Suprapubic skin (tissue), 4 donors: ENCODE measurements around the gene WDR90. TPM values are rescaled to one million over a fixed set of nuclear protein-coding genes. Genes with fewer than 3 reads are reported as not detected.

ENCODE experiments used
- DNase-seq, 2 donors: peaks; one replicate each; pipeline ENCODE4 v3.0.0-alpha.2; 2019; ENCODE audit warnings: low spot score in 2 of 2
- H3K27ac ChIP-seq: fragments of 200-600 bp; sonication (generic); one replicate; pipeline ENCODE4 v1.5.1; 2019
- H3K27me3 ChIP-seq: fragments of 200-600 bp; sonication (generic); one replicate; pipeline ENCODE4 v1.5.1; 2019
- H3K36me3 ChIP-seq: fragments of 200-600 bp; sonication (generic); one replicate; pipeline ENCODE4 v1.5.1; 2019
- H3K4me1 ChIP-seq: fragments of 200-600 bp; sonication (generic); one replicate; pipeline ENCODE4 v1.5.1; 2019
- H3K4me3 ChIP-seq: fragments of 200-600 bp; sonication (generic); one replicate; pipeline ENCODE4 v1.5.1; 2019; ENCODE audit warnings: mild to moderate bottlenecking
- H3K9me3 ChIP-seq: fragments of 200-600 bp; sonication (generic); one replicate; pipeline ENCODE4 v1.5.1; 2019
- CTCF ChIP-seq, 2 donors: fragments of 200-600 bp in 1 of 2; fragments of 450-650 bp in 1 of 2; sonication (generic) in 1 of 2; IDR thresholded peaks; one replicate each; pipeline ENCODE4 v1.5.1; 2016 to 2019; ENCODE audit warnings: antibody characterized with exemption in 2 of 2, mild to moderate bottlenecking in 1 of 2, moderate library complexity in 1 of 2
- EP300 ChIP-seq: sonication (generic); formaldehyde crosslinking; IDR thresholded peaks from one replicate; pipeline ENCODE4 v1.6.1; 2017; ENCODE audit warnings: antibody characterized with exemption
- POLR2A ChIP-seq, 2 donors: fragments of 450-650 bp; IDR thresholded peaks; one replicate each; pipeline ENCODE4 v1.6.1; 2017; ENCODE audit warnings: antibody characterized with exemption in 2 of 2, mild to moderate bottlenecking in 2 of 2, moderate library complexity in 2 of 2
- POLR2AphosphoS5 ChIP-seq, 3 donors: sonication (generic); formaldehyde crosslinking; IDR thresholded peaks; one replicate each; pipeline ENCODE4 v1.6.1; 2017; ENCODE audit warnings: antibody characterized with exemption in 3 of 3
- WGBS: methylation state at CpG from one replicate; pipeline ENCODE4 v1.1.5; 2018; 5-methylcytosine and 5-hydroxymethylcytosine counted together
- total RNA-seq, 4 donors: library from RNA; depleted of rRNA; stranded (reverse); fragments of >200 nt; gene quantifications; one replicate each; pipeline ENCODE4 v1.1.0, GENCODE V29; 2016

The WDR90 gene
- total RNA-seq, 4 donors from 2014 or later: 18.3 to 63.0 (median 32.2) TPM

GRCh38 chr16:680967-681745 lies 32.0 kb downstream of the WDR90 start:
- H3K9me3 ChIP-seq: no peaks in the 10 kb centered on the region
- no peak for TF ChIP-seq CTCF (IDR thresholded peaks at IDR 0.05)
- TF ChIP-seq EP300: no peak
- TF ChIP-seq POLR2A (IDR thresholded peaks at IDR 0.05): no peak
- H3K27ac ChIP-seq: peak overlapping the region; percentile 92
- peaks cover 4% of the 10 kb centered on the region for H3K27me3 ChIP-seq
- no peak for DNase-seq
- 38% methylated on average over 20 of the region's 44 CpGs for whole genome bisulfite sequencing
- H3K36me3 ChIP-seq: peaks cover 16% of the 10 kb centered on the region
- peak overlapping the region; percentile 84 for H3K4me3 ChIP-seq
- H3K4me1 ChIP-seq: peaks cover 90% of the 10 kb centered on the region

- 90% methylated on average over 9 of the region's 28 CpGs for WGBS
- Histone ChIP-seq H3K4me1 (peaks cover 86% of the 10 kb centered on the region), H3K9me3 (no peaks in the 10 kb centered on the region), H3K27me3 (peaks cover 4% of the 10 kb centered on the region), H3K27ac (no peak overlapping the region), H3K36me3 (peaks cover 20% of the 10 kb centered on the region), H3K4me3 (peak overlapping the region; percentile 84)
- TF ChIP-seq EP300 (no peak), POLR2A (IDR thresholded peaks at IDR 0.05) (no peak), CTCF (IDR thresholded peaks at IDR 0.05) (no peak), POLR2AphosphoS5 (IDR thresholded peaks at IDR 0.05) (no peak)
- DNase-seq: no peak
These were observed 32.7 kb downstream of the WDR90 start for GRCh38 chr16:681746-682427.

- Histone ChIP-seq H3K4me1 (peaks cover 77% of the 10 kb centered on the region), H3K4me3 (peak overlapping the region; percentile 68), H3K36me3 (peaks cover 28% of the 10 kb centered on the region), H3K27me3 (no peaks in the 10 kb centered on the region), H3K27ac (peak overlapping the region; percentile 82), H3K9me3 (no peaks in the 10 kb centered on the region)
- 81% methylated on average over 24 of the region's 36 CpGs for whole genome bisulfite sequencing
- DNase-seq: peak in 1 of 2 donors; percentile 76
- no peak for TF ChIP-seq POLR2A (IDR thresholded peaks at IDR 0.05)
- TF ChIP-seq POLR2AphosphoS5 (IDR thresholded peaks at IDR 0.05): no peak
- TF ChIP-seq CTCF (IDR thresholded peaks at IDR 0.05): no peak
These were observed 33.6 kb downstream of the WDR90 start for GRCh38 chr16:682493-683395.

GRCh38 chr16:683396-684070 lies 34.4 kb downstream of the WDR90 start:
- peak in 1 of 2 donors; percentile 74 for DNase-seq
- H3K27me3 ChIP-seq: no peaks in the 10 kb centered on the region
- peak overlapping the region; percentile 82 for H3K27ac ChIP-seq
- peaks cover 32% of the 10 kb centered on the region for H3K36me3 ChIP-seq
- H3K9me3 ChIP-seq: no peaks in the 10 kb centered on the region
- H3K4me1 ChIP-seq: peaks cover 72% of the 10 kb centered on the region
- H3K4me3 ChIP-seq: peak overlapping the region; percentile 68
- TF ChIP-seq CTCF (IDR thresholded peaks at IDR 0.05) (no peak), POLR2A (IDR thresholded peaks at IDR 0.05) (no peak), POLR2AphosphoS5 (IDR thresholded peaks at IDR 0.05) (no peak), EP300 (no peak)
- WGBS: 66% methylated on average over 8 of the region's 57 CpGs
